HepG2 (cell line): ENCODE measurements around the gene GNL3. TPM values are rescaled to one million over a fixed set of nuclear protein-coding genes. Genes with fewer than 3 reads are reported as not detected.

Source experiments
- BHLHE40 ChIP-seq: IDR thresholded peaks from 2 replicates; pipeline ENCODE4 v1.6.1; 2011; ENCODE audit warnings: low read length, improper control_type of control experiment
- CENPT ChIP-seq: sonication (generic); formaldehyde crosslinking; IDR thresholded peaks from 2 replicates; pipeline ENCODE4 v1.8.0; 2022; ENCODE audit warnings: low read depth, mild to moderate bottlenecking, moderate library complexity, missing genetic modification reagents
- ETV5 ChIP-seq: IDR thresholded peaks from 2 replicates; pipeline ENCODE4 v1.6.1; 2018; ENCODE audit warnings: missing biosample characterization, missing genetic modification reagents, inconsistent platforms, borderline replicate concordance
- GFI1 ChIP-seq: sonication (generic); formaldehyde crosslinking; IDR thresholded peaks from 2 replicates; pipeline ENCODE4 v1.5.0; 2020; ENCODE audit warnings: missing genetic modification reagents, mild to moderate bottlenecking, borderline replicate concordance
- GRHL1 ChIP-seq: sonication (generic); formaldehyde crosslinking; conservative IDR thresholded peaks from 2 replicates; pipeline ENCODE4 v1.8.0; 2022; ENCODE audit warnings: missing genetic modification reagents
- JDP2 ChIP-seq: sonication (generic); formaldehyde crosslinking; IDR thresholded peaks from 2 replicates; pipeline ENCODE4 v1.8.1; 2022; ENCODE audit warnings: missing genetic modification reagents, borderline replicate concordance
- KDM1A ChIP-seq: IDR thresholded peaks from 2 replicates; pipeline ENCODE4 v1.6.1; 2016; ENCODE audit warnings: missing compliant biosample characterization
- MBNL3 ChIP-seq: fragments of 250-450 bp; sonication (Bioruptor Pico); conservative IDR thresholded peaks from 2 replicates; pipeline ENCODE4 v1.8.0; 2022; ENCODE audit warnings: mild to moderate bottlenecking, inconsistent platforms
- MTA1 ChIP-seq: sonication (generic); formaldehyde crosslinking; IDR thresholded peaks from 2 replicates; pipeline ENCODE4 v1.4.0; 2020; ENCODE audit warnings: missing genetic modification reagents, mild to moderate bottlenecking, borderline replicate concordance
- PAF1 ChIP-seq: IDR thresholded peaks from 2 replicates; pipeline ENCODE4 v1.6.1; 2016; ENCODE audit warnings: missing genetic modification reagents, missing compliant biosample characterization
- SIN3B ChIP-seq: fragments of 150-350 bp; IDR thresholded peaks from 2 replicates; pipeline ENCODE4 v1.6.1; 2014; ENCODE audit warnings: low read length
- SPEN ChIP-seq: sonication (generic); formaldehyde crosslinking; IDR thresholded peaks from 2 replicates; pipeline ENCODE4 v1.5.1; 2020; ENCODE audit warnings: low read depth, mild to moderate bottlenecking, missing genetic modification reagents
- U2AF1 ChIP-seq: fragments of 200-400 bp; formaldehyde crosslinking; optimal IDR thresholded peaks from 2 replicates; pipeline ENCODE3; 2017; ENCODE audit warnings: mild to moderate bottlenecking, low read depth, low read length
- ZBTB3 ChIP-seq: sonication (generic); formaldehyde crosslinking; IDR thresholded peaks from 2 replicates; pipeline ENCODE4 v1.4.0; 2020; ENCODE audit warnings: low read depth, mild to moderate bottlenecking, moderate library complexity, missing genetic modification reagents, borderline replicate concordance
- ZNF121 ChIP-seq: sonication (generic); formaldehyde crosslinking; IDR thresholded peaks from 2 replicates; pipeline ENCODE4 v1.5.0; 2020; ENCODE audit warnings: mild to moderate bottlenecking, missing genetic modification reagents
- ZNF251 ChIP-seq: sonication (generic); formaldehyde crosslinking; IDR thresholded peaks from 2 replicates; pipeline ENCODE4 v1.9.0; 2021; ENCODE audit warnings: mild to moderate bottlenecking, missing genetic modification reagents
- ZNF337 ChIP-seq: sonication (generic); formaldehyde crosslinking; IDR thresholded peaks from 2 replicates; pipeline ENCODE4 v1.5.1; 2020; ENCODE audit warnings: missing genetic modification reagents, low read depth, mild to moderate bottlenecking, borderline replicate concordance
- ZNF367 ChIP-seq: sonication (generic); formaldehyde crosslinking; IDR thresholded peaks from 2 replicates; pipeline ENCODE4 v1.4.0; 2020; ENCODE audit warnings: missing genetic modification reagents, borderline replicate concordance
- ZNF382 ChIP-seq: sonication (generic); formaldehyde crosslinking; IDR thresholded peaks from 2 replicates; pipeline ENCODE4 v1.5.0; 2020; ENCODE audit warnings: missing genetic modification reagents, mild to moderate bottlenecking, borderline replicate concordance
- ZNF451 ChIP-seq: sonication (generic); formaldehyde crosslinking; IDR thresholded peaks from 2 replicates; pipeline ENCODE4 v1.5.0; 2020; ENCODE audit warnings: mild to moderate bottlenecking, missing genetic modification reagents
- ZNF564 ChIP-seq: sonication (generic); formaldehyde crosslinking; IDR thresholded peaks from 2 replicates; pipeline ENCODE4 v1.8.1; 2023; ENCODE audit warnings: mild to moderate bottlenecking, missing genetic modification reagents
- ZNF616 ChIP-seq: sonication (generic); formaldehyde crosslinking; IDR thresholded peaks from 2 replicates; pipeline ENCODE4 v1.5.0; 2020; ENCODE audit warnings: low read depth, mild to moderate bottlenecking, missing genetic modification reagents
- ZNF652 ChIP-seq: IDR thresholded peaks from 2 replicates; pipeline ENCODE4 v1.6.1; 2016; ENCODE audit warnings: low read depth, borderline replicate concordance
- ZSCAN9 ChIP-seq: IDR thresholded peaks from 2 replicates; pipeline ENCODE4 v1.6.1; 2016; ENCODE audit warnings: borderline replicate concordance
- polyA plus RNA-seq, 8 experiments: library from polyadenylated mRNA; depleted of rRNA in 3 of 8; stranded (reverse) in 7 of 8; unstranded in 1 of 8; fragments of >200 nt; fragmentation: Illumina TruSeq in 4 of 8; extraction: Trizol in 4 of 8; gene quantifications; 2 replicates each; pipeline versions ENCODE4 v1.2.1 to v1.2.3, GENCODE V29; 2011 to 2016; ENCODE audit warnings: low read depth in 4 of 8, missing spikeins in 1 of 8, mixed read lengths in 1 of 8; ENCODE audit not compliant: insufficient read depth in 1 of 8
- total RNA-seq, 5 experiments: library from RNA; depleted of rRNA; stranded (reverse); fragments of >200 nt; fragmentation: Illumina TruSeq; extraction: Trizol; gene quantifications; 2 replicates each; pipeline ENCODE4 v1.2.3, GENCODE V29; 2016; ENCODE audit warnings: low read depth in 1 of 5
- TF ChIP-seq, protein P1 (sequence below): sonication (generic); formaldehyde crosslinking; IDR thresholded peaks from 2 replicates; pipeline ENCODE4 v1.8.1; 2022; ENCODE audit warnings: low read depth, mild to moderate bottlenecking, missing genetic modification reagents

GNL3 gene
- total and polyA plus RNA-seq, 2 of the 13 experiments (the other 11 are each of a cell fraction or from before 2014, with no cell fraction given): 129 to 257 TPM

DNA sequence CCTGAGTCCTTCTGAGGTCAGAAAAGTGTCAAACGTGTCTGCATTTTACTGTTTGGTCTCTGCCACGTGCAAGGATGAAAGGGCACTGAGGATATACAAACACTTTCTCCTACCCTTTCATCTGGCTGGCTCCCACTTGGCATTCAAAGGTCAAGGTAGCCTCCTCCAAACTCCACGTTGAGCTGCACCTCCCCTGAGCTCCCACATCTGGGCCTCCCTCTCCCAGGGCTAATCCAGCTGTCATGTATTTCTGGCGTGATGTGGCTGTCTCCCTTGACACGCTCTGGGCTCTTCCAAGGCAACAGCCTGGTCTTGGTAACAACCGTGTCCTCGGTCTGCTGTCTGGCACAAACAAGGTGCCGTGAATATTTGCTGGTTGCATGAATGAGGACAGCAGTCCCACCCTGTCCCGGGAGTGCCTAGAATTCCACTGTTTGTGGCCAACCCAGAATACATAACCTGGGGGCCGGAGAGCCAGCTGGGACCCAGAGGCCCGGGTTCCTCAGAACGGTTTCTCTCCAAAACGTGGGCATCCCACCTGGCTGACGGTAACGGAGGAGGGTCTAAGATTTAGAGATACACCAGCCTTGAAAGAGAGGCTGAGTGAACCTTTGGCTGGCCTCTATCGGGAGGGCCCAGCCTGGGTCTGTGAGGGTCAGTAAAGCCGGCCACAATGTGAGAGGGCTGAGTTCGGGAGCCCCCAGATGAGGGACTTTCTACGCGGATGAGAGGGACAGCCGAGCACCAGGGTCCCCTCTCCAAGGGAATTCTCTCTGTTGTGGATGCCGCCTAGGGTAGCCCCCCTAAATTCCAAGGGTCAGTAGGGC, 19.0 kb downstream of the GNL3 start (continued):
- peak; percentile 17; the same call in 1 of the 2 replicates for TF ChIP-seq ZNF652 (CRISPR knock-in tag)
- no peak for TF ChIP-seq PAF1 (CRISPR knock-in tag)
- TF ChIP-seq ETV5 (CRISPR knock-in tag): peak; percentile 57; the same call in 1 of the 2 replicates
- no peak for TF ChIP-seq SIN3B
- no peak for TF ChIP-seq ZNF616 (CRISPR knock-in tag)
- TF ChIP-seq U2AF1: no peak
- TF ChIP-seq ZNF451: no peak
- peak; percentile 45; the same call in 1 of the 2 replicates for TF ChIP-seq GFI1 (CRISPR knock-in tag)
- peak; percentile 99 for TF ChIP-seq BHLHE40
- TF ChIP-seq ZSCAN9: peak; percentile 56; the same call in 1 of the 2 replicates
- 0 out of 2 replicates have a peak, but pooled peaks have one; percentile 20 for TF ChIP-seq KDM1A (CRISPR knock-in tag)
- no peak for TF ChIP-seq ZNF367
- no peak for TF ChIP-seq MBNL3 (CRISPR knock-in tag)
- peak; percentile 48; the same call in 1 of the 2 replicates for TF ChIP-seq SPEN
- peak; percentile 10; the same call in 1 of the 2 replicates for TF ChIP-seq ZNF337 (CRISPR knock-in tag)
- TF ChIP-seq ZNF251: no peak
- no peak for TF ChIP-seq GRHL1 (CRISPR knock-in tag)
- no peak for TF ChIP-seq JDP2 (CRISPR knock-in tag)
- no peak for TF ChIP-seq CENPT
- TF ChIP-seq ZNF121 (CRISPR knock-in tag): no peak
- TF ChIP-seq, protein P1, sequence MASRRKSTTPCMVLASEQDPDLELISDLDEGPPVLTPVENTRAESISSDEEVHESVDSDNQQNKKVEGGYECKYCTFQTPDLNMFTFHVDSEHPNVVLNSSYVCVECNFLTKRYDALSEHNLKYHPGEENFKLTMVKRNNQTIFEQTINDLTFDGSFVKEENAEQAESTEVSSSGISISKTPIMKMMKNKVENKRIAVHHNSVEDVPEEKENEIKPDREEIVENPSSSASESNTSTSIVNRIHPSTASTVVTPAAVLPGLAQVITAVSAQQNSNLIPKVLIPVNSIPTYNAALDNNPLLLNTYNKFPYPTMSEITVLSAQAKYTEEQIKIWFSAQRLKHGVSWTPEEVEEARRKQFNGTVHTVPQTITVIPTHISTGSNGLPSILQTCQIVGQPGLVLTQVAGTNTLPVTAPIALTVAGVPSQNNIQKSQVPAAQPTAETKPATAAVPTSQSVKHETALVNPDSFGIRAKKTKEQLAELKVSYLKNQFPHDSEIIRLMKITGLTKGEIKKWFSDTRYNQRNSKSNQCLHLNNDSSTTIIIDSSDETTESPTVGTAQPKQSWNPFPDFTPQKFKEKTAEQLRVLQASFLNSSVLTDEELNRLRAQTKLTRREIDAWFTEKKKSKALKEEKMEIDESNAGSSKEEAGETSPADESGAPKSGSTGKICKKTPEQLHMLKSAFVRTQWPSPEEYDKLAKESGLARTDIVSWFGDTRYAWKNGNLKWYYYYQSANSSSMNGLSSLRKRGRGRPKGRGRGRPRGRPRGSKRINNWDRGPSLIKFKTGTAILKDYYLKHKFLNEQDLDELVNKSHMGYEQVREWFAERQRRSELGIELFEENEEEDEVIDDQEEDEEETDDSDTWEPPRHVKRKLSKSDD (CRISPR knock-in tag): peak; percentile 67
- peak; percentile 67; the same call in 1 of the 2 replicates for TF ChIP-seq ZBTB3 (CRISPR knock-in tag)
- peak; percentile 85 for TF ChIP-seq MTA1
- no peak for TF ChIP-seq ZNF382
- peak; percentile 40; the same call in 1 of the 2 replicates for TF ChIP-seq ZNF564 (CRISPR knock-in tag)
